HG03565 (cell line): ENCODE results near the gene GPR143.
"Not testable (repeated sequence)": the region's sequence is repeated elsewhere in the genome, so short reads cannot be mapped to it uniquely, and the experiment has no call there.

Experiments
- ATAC-seq: cut with Tn5 transposase; IDR thresholded peaks from one replicate; pipeline ENCODE4 v1.9.1; 2021; ENCODE audit warnings: mild to moderate bottlenecking, moderate library complexity; ENCODE audit not compliant: unreplicated experiment

GPR143 gene

GRCh38 chrX:9765737-9766097 is at the start of gene GPR143:
GPR143 (minus strand) TSS chrX:9765847; CDS start chrX:9765817, 30 bp downstream.
- no peak for ATAC-seq

- not testable (repeated sequence) for ATAC-seq
These were observed 45.4 kb upstream of the GPR143 start for GRCh38 chrX:9811086-9811485.

- ATAC-seq: not testable (repeated sequence)
These were observed 44.2 kb upstream of the GPR143 start for GRCh38 chrX:9809876-9810275.

- no peak for ATAC-seq
These were observed 41.9 kb upstream of the GPR143 start for GRCh38 chrX:9807355-9808182.

GRCh38 chrX:9805956-9806355 is 40.3 kb upstream of the GPR143 start:
- no peak for ATAC-seq

- no peak for ATAC-seq
These were observed 38.8 kb upstream of the GPR143 start for GRCh38 chrX:9804444-9804843.

- ATAC-seq: no peak
These were observed 37.1 kb upstream of the GPR143 start for GRCh38 chrX:9802737-9803136.

GRCh38 chrX:9797384-9798360 is 32.0 kb upstream of the GPR143 start:
- ATAC-seq: no peak

GRCh38 chrX:9794495-9794894 is 28.8 kb upstream of the GPR143 start:
- ATAC-seq: no peak

- no peak for ATAC-seq
These were observed 25.2 kb upstream of the GPR143 start for GRCh38 chrX:9790866-9791265.

GRCh38 chrX:9789555-9789954 is 23.9 kb upstream of the GPR143 start:
- no peak for ATAC-seq

GRCh38 chrX:9788911-9789310 is 23.3 kb upstream of the GPR143 start:
- ATAC-seq: no peak

- ATAC-seq: no peak
These were observed 21.4 kb upstream of the GPR143 start for GRCh38 chrX:9786798-9787635.

- no peak for ATAC-seq
These were observed 20.5 kb upstream of the GPR143 start, which contains the start of gene SHROOM2 for GRCh38 chrX:9785944-9786797. SHROOM2 (plus strand) TSS chrX:9786429; CDS start chrX:9786546, 117 bp downstream.

GRCh38 chrX:9785254-9785943 is 19.8 kb upstream of the GPR143 start:
- no peak for ATAC-seq

GRCh38 chrX:9784332-9784731 is 18.7 kb upstream of the GPR143 start:
- ATAC-seq: no peak

- ATAC-seq: no peak
These were observed 16.3 kb upstream of the GPR143 start for GRCh38 chrX:9781941-9782340.

GRCh38 chrX:9775930-9776329 is 10.3 kb upstream of the GPR143 start:
- no peak for ATAC-seq

- no peak for ATAC-seq
These were observed 7.3 kb upstream of the GPR143 start for GRCh38 chrX:9772943-9773342.
